VCaP (cell line): ENCODE results near the gene IL5RA.

Experiments used
- H3K27ac ChIP-seq: fragments of 450-650 bp; 2 replicates; pipeline ENCODE4 v1.5.1; 2017
- TF ChIP-seq, protein P1 (sequence below): fragments of 450-650 bp; conservative IDR thresholded peaks from 2 replicates; pipeline ENCODE4 v1.5.1; 2017; ENCODE audit warnings: mild to moderate bottlenecking, moderate library complexity

Gene IL5RA

DNA sequence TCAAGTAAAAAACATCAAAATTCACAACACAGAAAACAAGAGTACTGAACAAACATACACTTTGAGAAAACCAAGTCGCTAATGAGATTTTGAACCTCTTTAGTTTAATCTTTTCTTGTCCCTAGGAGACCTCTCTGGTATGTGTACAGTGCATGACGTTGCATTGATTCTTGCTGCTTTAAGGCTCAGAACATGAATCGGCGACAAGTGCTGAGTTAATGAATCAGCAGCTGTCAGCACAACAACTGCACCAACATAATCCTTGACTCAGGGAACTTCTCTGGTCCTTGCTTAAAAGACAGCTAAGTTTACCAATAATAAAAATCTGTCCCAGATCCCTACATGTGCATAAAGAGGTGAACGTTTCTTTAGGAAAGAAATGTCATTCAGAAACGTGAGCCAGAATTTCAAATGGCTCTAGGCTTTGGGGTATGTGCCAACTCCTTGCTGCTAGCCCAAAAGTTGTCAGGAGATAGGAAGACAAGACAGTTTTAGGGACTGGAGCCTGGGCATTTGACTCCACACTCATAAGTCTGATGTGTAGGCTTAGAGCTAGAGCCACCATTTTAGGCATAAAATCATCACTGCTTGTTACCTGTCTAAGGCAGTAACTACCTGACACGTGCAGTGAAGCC lies 86.9 kb downstream of the IL5RA start:
- no peak overlapping the region; the same call in 1 of the 2 replicates for H3K27ac ChIP-seq
- TF ChIP-seq, protein P1, sequence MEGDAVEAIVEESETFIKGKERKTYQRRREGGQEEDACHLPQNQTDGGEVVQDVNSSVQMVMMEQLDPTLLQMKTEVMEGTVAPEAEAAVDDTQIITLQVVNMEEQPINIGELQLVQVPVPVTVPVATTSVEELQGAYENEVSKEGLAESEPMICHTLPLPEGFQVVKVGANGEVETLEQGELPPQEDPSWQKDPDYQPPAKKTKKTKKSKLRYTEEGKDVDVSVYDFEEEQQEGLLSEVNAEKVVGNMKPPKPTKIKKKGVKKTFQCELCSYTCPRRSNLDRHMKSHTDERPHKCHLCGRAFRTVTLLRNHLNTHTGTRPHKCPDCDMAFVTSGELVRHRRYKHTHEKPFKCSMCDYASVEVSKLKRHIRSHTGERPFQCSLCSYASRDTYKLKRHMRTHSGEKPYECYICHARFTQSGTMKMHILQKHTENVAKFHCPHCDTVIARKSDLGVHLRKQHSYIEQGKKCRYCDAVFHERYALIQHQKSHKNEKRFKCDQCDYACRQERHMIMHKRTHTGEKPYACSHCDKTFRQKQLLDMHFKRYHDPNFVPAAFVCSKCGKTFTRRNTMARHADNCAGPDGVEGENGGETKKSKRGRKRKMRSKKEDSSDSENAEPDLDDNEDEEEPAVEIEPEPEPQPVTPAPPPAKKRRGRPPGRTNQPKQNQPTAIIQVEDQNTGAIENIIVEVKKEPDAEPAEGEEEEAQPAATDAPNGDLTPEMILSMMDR: no peak

DNA sequence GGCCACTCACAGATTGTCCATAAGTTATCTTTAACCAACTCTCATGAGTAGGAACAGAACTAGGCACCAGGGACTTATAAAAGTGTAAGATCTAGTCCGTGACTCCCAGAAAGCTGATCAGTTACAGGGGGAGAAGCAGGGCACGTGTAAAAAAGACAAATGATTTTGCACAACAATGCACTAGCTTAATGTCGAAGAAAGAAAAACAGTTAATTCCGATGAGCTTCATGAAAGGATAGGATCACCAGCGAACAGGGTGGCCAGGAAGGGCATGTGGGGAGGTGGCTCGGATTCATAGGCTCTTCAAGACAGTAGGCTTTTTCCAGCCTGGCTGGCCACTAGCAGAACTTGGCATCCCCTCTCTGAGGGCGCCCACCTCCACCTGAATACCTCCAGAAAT lies 90.0 kb downstream of the IL5RA start:
- no peak overlapping the region for H3K27ac ChIP-seq
- TF ChIP-seq, protein P1: no peak
